Renal cortical epithelial cell (primary cell): Measurements from ENCODE around the gene OR2V2. TPM values are rescaled to one million over a fixed set of nuclear protein-coding genes. Genes with fewer than 3 reads are reported as not detected.

Source experiments
- DNase-seq: peaks from one replicate; pipeline ENCODE4 v3.0.0-alpha.2; 2011; ENCODE audit warnings: low read depth
- total RNA-seq: library from RNA; depleted of rRNA; stranded (reverse); fragments of >200 nt; gene quantifications from 2 replicates; pipeline ENCODE4 v1.2.3, GENCODE V29; 2014

The OR2V2 gene
- total RNA-seq, 1 donor from 2014 or later: not detected

DNA sequence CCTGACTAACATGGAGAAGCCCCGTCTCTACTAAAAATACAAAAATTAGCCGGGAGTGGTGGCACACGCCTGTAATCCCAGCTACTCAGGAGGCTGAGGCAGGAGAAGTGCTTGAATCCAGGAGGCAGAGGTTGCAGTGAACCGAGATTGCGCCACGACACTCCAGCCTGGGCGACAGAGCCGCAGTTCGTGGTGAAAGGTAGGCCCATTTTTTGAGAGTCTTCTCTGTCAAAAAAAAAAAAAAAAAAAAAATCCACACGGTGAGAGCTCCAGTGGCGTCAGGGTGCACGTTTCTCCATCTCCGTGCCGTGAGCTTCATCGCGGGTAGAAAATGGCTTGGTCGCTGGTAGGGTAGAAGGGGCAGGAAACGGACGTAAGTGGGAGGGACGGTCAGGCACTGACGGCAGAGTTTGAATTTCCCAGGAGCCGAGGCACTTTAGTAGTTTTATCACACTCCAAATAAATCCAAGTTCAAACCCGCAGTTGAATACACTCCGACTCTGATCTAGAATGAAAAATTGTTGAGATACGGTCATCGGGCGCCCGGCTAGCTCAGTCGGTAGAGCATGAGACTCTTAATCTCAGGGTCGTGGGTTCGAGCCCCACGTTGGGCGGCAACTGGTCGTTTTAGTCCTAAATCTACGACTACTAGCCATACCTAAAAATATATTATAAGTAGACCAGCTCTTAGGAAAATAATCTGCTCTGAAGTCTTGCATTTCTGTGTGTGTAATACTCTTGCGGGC is 60.0 kb downstream of the OR2V2 start:
- DNase-seq: peak; percentile 87

DNA sequence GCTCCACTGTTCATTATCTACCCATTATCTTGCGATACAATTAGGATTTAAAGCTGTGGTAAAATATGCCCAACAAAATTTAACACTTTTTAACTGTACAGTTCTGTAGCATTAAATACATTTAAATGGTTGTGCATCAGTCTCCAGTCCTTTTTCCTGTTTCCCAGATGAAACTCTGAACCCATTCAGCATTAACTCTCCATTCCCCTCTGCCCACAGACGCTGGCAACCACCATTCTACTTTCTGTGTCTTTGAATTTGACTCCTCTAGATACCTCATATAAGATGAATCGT is 60.5 kb downstream of the OR2V2 start:
- no peak for DNase-seq

Other genes starting within 250 kb of the OR2V2 start
- gene BTNL8, start 248.4 kb upstream of the OR2V2 start, total RNA-seq: 0.35 TPM in 1 of 2 replicates, not detected in the other
- gene BTNL3, start 158.7 kb upstream of the OR2V2 start, total RNA-seq: not detected in 2 replicates
- gene BTNL9, start 107.3 kb upstream of the OR2V2 start, total RNA-seq: not detected in 2 replicates
- gene OR2V1, start 16.4 kb upstream of the OR2V2 start, total RNA-seq: not detected in 2 replicates
- gene TRIM7, start 57.6 kb downstream of the OR2V2 start, total RNA-seq: 2.8 and 12.7 TPM in 2 replicates
- gene TRIM41, start 75.7 kb downstream of the OR2V2 start, total RNA-seq: 12.8 and 13.7 TPM in 2 replicates
- 2,704 and 4,405 TPM in 2 replicates for gene RACK1, start 96.3 kb downstream of the OR2V2 start, total RNA-seq
- 1.9 and 13.6 TPM in 2 replicates for gene TRIM52, start 113.6 kb downstream of the OR2V2 start, total RNA-seq
- 0.10 TPM in 1 of 2 replicates, not detected in the other for gene OR4F3, start 219.7 kb downstream of the OR2V2 start, total RNA-seq